K562 (cell line): Measurements from ENCODE around the gene HDAC10. TPM values are rescaled to one million over a fixed set of nuclear protein-coding genes. Genes with fewer than 3 reads are reported as not detected.

Experiments
- BRF1 ChIP-seq: IDR thresholded peaks from 3 replicates; pipeline ENCODE4 v1.6.1; 2011; ENCODE audit warnings: borderline replicate concordance, mild to moderate bottlenecking; ENCODE audit not compliant: insufficient read length; ENCODE audit errors: extremely low read depth
- CXXC5 ChIP-seq: fragments of 250-450 bp; sonication (Bioruptor Pico); IDR thresholded peaks from 2 replicates; pipeline ENCODE4 v1.8.0; 2022; ENCODE audit warnings: inconsistent platforms, mild to moderate bottlenecking, moderate library complexity
- DNMT1 ChIP-seq: fragments of 450-650 bp; IDR thresholded peaks from 2 replicates; pipeline ENCODE4 v1.6.1; 2016; ENCODE audit warnings: antibody characterized with exemption, mild to moderate bottlenecking
- EHMT2 ChIP-seq: fragments of 450-650 bp; IDR thresholded peaks from 2 replicates; pipeline ENCODE4 v1.6.1; 2018; ENCODE audit warnings: antibody characterized with exemption
- polyA plus RNA-seq, 8 experiments: library from polyadenylated mRNA; depleted of rRNA in 4 of 8; stranded (reverse) in 5 of 8; unstranded in 3 of 8; fragments of >200 nt; fragmentation: Nextera tagmentation in 2 of 8; fragmentation: Illumina TruSeq in 1 of 8; extraction: Ambion mirVana in 2 of 8; extraction: Trizol in 1 of 8; gene quantifications; 2 replicates each; pipeline versions ENCODE4 v1.2.1 to v1.2.3, GENCODE V29; 2011 to 2014; ENCODE audit warnings: inconsistent platforms in 1 of 8, missing spikeins in 1 of 8
- total RNA-seq, 7 experiments: library from RNA; depleted of rRNA in 6 of 7; stranded (reverse); fragments of >200 nt in 6 of 7; fragmentation: Illumina TruSeq in 2 of 7; extraction: Trizol in 2 of 7; gene quantifications; 2 replicates each; pipeline versions ENCODE4 v1.2.1 to v1.2.3, GENCODE V29; 2011 to 2021; ENCODE audit warnings: low replicate concordance in 1 of 7
- TF ChIP-seq, protein P1 (sequence below): sonication (generic); formaldehyde crosslinking; IDR thresholded peaks from 2 replicates; pipeline ENCODE4 v1.8.0; 2022; ENCODE audit warnings: missing genetic modification reagents, mild to moderate bottlenecking, moderate library complexity, borderline replicate concordance
- TF ChIP-seq, protein P2 (sequence below): fragments of 200-600 bp; sonication (generic); IDR thresholded peaks from one replicate; pipeline ENCODE4 v1.6.1; 2012; ENCODE audit warnings: mild to moderate bottlenecking, low read depth, low read length, inconsistent platforms

The HDAC10 gene
- total and polyA plus RNA-seq, 9 of the 15 experiments (the other 6 are each of a cell fraction or from before 2014, with no cell fraction given), result 0.10 to 44.2 (median 6.5) TPM

DNA sequence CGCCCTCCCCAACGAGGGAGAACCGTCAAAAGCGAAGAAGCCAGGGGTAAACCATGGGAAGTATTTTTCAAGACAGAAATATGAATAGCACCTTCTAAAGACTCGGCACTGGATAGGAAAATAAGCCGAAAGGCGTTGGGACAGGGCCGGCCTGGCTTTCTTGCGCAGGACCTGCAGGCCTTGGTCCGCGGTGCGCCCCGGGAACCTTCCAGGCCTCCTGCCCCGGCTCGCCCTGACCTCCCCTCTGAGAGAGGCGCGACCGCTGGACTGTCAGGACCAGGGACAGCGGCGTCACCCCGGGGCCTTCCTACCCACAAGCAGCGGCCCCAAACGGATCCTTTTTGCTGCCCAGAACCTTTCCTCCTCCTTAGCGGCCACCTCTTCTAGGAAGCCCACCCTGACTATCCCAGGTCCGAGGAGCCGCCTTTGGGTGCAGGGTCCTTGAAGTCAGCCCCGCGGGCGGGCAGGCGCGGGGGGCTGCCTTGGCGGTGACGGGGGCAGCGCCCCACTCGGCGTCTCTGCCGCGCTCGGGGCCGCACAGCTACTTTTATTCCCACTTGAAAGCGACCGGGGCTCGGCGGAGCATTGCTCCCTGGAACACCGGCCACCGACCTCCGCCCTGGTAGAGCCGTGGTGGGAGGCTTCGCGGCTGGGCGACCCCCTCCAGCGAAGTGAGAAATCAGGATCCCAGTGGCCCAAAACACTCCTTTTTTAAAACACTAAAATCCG is 19.8 kb upstream of the HDAC10 start (continued):
- TF ChIP-seq DNMT1 (no peak), CXXC5 (CRISPR knock-in tag) (peak; percentile 38; the same call in 1 of the 2 replicates), BRF1 (no peak), EHMT2 (peak; percentile 94)
- TF ChIP-seq, protein P1, sequence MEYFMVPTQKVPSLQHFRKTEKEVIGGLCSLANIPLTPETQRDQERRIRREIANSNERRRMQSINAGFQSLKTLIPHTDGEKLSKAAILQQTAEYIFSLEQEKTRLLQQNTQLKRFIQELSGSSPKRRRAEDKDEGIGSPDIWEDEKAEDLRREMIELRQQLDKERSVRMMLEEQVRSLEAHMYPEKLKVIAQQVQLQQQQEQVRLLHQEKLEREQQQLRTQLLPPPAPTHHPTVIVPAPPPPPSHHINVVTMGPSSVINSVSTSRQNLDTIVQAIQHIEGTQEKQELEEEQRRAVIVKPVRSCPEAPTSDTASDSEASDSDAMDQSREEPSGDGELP, result peak; percentile 69; the same call in 1 of the 2 replicates
- TF ChIP-seq, protein P2, sequence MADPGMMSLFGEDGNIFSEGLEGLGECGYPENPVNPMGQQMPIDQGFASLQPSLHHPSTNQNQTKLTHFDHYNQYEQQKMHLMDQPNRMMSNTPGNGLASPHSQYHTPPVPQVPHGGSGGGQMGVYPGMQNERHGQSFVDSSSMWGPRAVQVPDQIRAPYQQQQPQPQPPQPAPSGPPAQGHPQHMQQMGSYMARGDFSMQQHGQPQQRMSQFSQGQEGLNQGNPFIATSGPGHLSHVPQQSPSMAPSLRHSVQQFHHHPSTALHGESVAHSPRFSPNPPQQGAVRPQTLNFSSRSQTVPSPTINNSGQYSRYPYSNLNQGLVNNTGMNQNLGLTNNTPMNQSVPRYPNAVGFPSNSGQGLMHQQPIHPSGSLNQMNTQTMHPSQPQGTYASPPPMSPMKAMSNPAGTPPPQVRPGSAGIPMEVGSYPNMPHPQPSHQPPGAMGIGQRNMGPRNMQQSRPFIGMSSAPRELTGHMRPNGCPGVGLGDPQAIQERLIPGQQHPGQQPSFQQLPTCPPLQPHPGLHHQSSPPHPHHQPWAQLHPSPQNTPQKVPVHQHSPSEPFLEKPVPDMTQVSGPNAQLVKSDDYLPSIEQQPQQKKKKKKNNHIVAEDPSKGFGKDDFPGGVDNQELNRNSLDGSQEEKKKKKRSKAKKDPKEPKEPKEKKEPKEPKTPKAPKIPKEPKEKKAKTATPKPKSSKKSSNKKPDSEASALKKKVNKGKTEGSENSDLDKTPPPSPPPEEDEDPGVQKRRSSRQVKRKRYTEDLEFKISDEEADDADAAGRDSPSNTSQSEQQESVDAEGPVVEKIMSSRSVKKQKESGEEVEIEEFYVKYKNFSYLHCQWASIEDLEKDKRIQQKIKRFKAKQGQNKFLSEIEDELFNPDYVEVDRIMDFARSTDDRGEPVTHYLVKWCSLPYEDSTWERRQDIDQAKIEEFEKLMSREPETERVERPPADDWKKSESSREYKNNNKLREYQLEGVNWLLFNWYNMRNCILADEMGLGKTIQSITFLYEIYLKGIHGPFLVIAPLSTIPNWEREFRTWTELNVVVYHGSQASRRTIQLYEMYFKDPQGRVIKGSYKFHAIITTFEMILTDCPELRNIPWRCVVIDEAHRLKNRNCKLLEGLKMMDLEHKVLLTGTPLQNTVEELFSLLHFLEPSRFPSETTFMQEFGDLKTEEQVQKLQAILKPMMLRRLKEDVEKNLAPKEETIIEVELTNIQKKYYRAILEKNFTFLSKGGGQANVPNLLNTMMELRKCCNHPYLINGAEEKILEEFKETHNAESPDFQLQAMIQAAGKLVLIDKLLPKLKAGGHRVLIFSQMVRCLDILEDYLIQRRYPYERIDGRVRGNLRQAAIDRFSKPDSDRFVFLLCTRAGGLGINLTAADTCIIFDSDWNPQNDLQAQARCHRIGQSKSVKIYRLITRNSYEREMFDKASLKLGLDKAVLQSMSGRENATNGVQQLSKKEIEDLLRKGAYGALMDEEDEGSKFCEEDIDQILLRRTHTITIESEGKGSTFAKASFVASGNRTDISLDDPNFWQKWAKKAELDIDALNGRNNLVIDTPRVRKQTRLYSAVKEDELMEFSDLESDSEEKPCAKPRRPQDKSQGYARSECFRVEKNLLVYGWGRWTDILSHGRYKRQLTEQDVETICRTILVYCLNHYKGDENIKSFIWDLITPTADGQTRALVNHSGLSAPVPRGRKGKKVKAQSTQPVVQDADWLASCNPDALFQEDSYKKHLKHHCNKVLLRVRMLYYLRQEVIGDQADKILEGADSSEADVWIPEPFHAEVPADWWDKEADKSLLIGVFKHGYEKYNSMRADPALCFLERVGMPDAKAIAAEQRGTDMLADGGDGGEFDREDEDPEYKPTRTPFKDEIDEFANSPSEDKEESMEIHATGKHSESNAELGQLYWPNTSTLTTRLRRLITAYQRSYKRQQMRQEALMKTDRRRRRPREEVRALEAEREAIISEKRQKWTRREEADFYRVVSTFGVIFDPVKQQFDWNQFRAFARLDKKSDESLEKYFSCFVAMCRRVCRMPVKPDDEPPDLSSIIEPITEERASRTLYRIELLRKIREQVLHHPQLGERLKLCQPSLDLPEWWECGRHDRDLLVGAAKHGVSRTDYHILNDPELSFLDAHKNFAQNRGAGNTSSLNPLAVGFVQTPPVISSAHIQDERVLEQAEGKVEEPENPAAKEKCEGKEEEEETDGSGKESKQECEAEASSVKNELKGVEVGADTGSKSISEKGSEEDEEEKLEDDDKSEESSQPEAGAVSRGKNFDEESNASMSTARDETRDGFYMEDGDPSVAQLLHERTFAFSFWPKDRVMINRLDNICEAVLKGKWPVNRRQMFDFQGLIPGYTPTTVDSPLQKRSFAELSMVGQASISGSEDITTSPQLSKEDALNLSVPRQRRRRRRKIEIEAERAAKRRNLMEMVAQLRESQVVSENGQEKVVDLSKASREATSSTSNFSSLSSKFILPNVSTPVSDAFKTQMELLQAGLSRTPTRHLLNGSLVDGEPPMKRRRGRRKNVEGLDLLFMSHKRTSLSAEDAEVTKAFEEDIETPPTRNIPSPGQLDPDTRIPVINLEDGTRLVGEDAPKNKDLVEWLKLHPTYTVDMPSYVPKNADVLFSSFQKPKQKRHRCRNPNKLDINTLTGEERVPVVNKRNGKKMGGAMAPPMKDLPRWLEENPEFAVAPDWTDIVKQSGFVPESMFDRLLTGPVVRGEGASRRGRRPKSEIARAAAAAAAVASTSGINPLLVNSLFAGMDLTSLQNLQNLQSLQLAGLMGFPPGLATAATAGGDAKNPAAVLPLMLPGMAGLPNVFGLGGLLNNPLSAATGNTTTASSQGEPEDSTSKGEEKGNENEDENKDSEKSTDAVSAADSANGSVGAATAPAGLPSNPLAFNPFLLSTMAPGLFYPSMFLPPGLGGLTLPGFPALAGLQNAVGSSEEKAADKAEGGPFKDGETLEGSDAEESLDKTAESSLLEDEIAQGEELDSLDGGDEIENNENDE, result no peak
